Measurements from ENCODE around the gene CROCC2.

The CROCC2 gene

DNA sequence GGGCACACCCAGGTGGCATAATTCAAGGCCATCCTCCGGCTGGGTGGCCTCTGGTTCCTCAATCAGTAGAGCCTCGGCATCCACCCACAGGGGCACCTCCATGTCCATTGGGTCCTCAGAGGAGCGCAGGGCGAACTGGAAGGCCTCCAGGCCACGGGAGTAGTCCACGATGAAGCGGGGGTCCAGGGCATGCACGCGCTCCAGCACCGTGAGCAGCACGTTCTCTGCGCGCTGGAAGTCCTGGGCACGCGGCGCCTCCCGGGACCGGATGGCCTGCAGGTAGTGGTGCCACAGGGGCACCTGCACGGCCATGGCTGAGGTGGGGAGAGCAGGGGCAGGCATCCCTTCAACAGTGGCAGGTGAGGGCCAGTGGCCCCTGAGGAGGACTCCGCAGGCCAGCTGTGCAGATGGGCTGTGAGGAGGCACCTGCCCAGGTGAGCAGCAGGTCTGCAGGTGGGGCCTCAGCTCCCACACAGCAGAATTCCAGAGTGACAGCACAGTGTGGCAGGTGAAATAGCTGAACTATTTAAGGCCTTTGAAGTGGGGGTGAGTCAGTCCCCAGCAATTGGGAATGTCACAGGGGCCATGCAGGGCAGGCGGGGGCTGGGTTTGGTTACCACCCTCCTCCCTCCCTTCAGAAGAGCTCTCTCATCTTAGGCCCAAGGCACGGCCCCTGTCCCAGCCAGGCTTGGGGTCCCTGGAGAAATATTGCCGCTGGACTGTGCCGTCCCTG is 10.3 kb upstream of the CROCC2 start, which contains the start of gene MAB21L4:
TSS of gene MAB21L4 (minus strand) at position 501 of the 733 bp plus-strand sequence. CDS start at position 342, 159 bp downstream.
- Histone ChIP-seq H3K4me3 (ENCODE audit: low read depth, low read length) (no peak within 1 kb of the TSS), H2AFZ (no peak within 1 kb of the TSS), H3K27me3 (ENCODE audit: control insufficient read depth, insufficient read depth, low read length) (no peaks in the 10 kb centered on the region), H3K9me3 (ENCODE audit: control insufficient read depth, low read length) (no peaks in the 10 kb centered on the region), H3K4me2 (ENCODE audit: low read length) (no peak within 1 kb of the TSS), H3K9ac (no peak within 1 kb of the TSS), H3K27ac (no peak within 1 kb of the TSS), H3K36me3 (ENCODE audit: control insufficient read depth, insufficient read depth, low read length) (no peaks in the 10 kb centered on the region), H3K4me1 (no peaks in the 10 kb centered on the region), H3K79me2 (no peaks in the 10 kb centered on the region)
- TF ChIP-seq, protein P1, sequence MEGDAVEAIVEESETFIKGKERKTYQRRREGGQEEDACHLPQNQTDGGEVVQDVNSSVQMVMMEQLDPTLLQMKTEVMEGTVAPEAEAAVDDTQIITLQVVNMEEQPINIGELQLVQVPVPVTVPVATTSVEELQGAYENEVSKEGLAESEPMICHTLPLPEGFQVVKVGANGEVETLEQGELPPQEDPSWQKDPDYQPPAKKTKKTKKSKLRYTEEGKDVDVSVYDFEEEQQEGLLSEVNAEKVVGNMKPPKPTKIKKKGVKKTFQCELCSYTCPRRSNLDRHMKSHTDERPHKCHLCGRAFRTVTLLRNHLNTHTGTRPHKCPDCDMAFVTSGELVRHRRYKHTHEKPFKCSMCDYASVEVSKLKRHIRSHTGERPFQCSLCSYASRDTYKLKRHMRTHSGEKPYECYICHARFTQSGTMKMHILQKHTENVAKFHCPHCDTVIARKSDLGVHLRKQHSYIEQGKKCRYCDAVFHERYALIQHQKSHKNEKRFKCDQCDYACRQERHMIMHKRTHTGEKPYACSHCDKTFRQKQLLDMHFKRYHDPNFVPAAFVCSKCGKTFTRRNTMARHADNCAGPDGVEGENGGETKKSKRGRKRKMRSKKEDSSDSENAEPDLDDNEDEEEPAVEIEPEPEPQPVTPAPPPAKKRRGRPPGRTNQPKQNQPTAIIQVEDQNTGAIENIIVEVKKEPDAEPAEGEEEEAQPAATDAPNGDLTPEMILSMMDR (IDR thresholded peaks at IDR 0.05): no peak

DNA sequence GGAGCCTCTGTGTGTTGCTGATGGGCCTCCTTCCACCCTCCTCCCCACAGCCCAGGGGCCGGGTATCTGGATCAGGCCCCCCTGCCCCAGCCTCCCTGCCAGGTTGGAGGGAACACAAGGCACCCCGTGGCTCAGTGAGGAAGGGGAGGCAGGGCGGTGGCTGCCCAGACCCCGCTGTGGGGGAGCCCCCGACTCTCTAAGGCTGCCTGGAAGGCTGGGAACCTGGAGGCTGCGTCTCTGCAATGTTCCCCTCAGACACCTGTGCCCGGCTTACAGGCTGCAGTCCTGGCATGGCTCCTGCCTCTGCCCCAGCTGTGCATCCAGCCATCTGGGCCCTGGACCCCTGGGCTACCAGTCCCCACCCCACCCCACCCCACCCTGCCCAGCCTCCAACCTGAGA is 9.7 kb upstream of the CROCC2 start:
- H3K27ac ChIP-seq: no peak overlapping the region
- H3K79me2 ChIP-seq: no peaks in the 10 kb centered on the region

DNA sequence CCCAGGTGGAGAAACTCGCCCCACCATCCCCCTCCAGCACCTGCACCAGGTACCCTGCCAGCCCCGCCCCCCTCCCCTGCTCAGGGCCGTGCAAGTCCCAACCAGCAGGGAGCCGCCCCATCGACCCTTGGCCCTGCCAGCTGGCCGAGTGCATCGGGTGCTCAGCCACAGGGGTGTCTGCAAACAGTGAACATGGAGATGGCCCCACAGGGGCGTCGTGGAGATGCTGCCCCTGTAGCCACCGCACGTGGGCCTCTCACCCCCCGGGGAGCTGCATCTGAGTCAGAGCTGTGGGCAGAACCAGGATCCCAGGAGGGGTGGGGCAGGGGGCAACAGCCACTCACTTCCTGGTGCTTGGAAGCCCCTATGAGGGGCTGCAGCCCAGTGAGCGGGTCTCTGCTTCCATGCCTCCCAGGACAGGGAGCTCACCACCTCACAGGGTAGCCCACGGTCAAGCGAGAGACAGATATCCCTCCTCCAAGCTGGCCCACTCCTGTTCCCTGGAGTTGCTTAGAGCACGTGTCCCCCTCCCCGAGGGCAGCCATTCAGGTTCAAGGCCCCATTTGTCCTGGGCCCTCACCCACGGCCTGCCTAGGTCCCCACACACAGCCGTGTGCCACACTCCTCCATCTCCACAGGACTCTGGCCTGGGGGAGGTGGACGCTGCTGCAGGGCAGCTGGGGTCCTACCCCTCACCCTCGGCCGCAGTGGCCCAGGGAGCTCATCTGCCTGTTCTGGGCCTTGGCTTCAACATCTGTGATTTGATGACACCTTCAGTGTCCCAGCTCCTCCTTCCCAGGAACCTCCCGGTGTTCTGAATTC is 9.1 kb upstream of the CROCC2 start:
- TF ChIP-seq, protein P1 (IDR thresholded peaks at IDR 0.05): no peak
- Histone ChIP-seq H3K79me2 (no peaks in the 10 kb centered on the region), H3K4me2 (ENCODE audit: low read length) (no peak overlapping the region), H3K27me3 (ENCODE audit: control insufficient read depth, insufficient read depth, low read length) (no peaks in the 10 kb centered on the region), H3K27ac (no peak overlapping the region), H3K9me3 (ENCODE audit: control insufficient read depth, low read length) (no peaks in the 10 kb centered on the region), H3K4me3 (ENCODE audit: low read depth, low read length) (no peak overlapping the region), H3K4me1 (no peaks in the 10 kb centered on the region), H3K9ac (no peak overlapping the region), H3K36me3 (ENCODE audit: control insufficient read depth, insufficient read depth, low read length) (no peaks in the 10 kb centered on the region), H2AFZ (no peak overlapping the region)

More for the DNA sequence above, 9.7 kb upstream of the CROCC2 start:
- H2AFZ ChIP-seq: no peak overlapping the region
- no peaks in the 10 kb centered on the region for H3K27me3 ChIP-seq (ENCODE audit: control insufficient read depth, insufficient read depth, low read length)
- no peak overlapping the region for H3K9ac ChIP-seq
- no peak overlapping the region for H3K4me2 ChIP-seq (ENCODE audit: low read length)
- TF ChIP-seq, protein P1 (IDR thresholded peaks at IDR 0.05): no peak
- H3K36me3 ChIP-seq (ENCODE audit: control insufficient read depth, insufficient read depth, low read length): no peaks in the 10 kb centered on the region
- no peaks in the 10 kb centered on the region for H3K4me1 ChIP-seq
- H3K9me3 ChIP-seq (ENCODE audit: control insufficient read depth, low read length): no peaks in the 10 kb centered on the region
- no peak overlapping the region for H3K4me3 ChIP-seq (ENCODE audit: low read depth, low read length)

DNA sequence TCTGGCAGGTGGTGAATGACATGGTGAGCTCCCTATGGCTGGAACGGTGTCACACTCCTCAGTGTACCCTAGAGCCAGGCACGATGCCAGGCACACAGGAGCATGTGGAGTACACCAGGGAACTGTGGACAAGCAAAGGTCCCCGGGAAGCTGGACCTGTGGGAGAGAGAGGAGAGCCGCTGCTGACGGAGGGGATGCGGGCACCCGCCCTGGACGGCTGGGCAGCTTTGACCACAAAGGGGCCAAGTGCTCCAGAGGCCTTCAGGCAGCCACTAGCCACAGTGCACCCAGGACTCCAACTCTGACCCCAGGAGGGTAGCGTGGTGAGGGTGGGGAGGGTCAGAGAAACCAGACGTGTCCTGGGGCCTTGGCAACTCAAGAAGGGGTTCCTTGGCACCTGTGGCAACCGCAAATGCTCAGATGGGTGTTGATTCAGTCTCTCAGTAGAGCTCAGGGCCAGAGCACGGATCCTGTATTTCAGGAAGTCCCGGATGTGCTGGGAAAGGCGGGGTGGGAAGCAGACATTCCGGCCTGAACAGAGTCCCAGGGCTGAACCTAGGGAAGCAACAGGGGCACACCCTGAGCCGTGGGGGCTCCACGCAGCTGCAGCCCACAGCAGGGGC is 7.9 kb upstream of the CROCC2 start:
- Histone ChIP-seq H3K4me2 (ENCODE audit: low read length) (no peak overlapping the region), H3K9ac (no peak overlapping the region), H3K36me3 (ENCODE audit: control insufficient read depth, insufficient read depth, low read length) (no peaks in the 10 kb centered on the region), H3K4me3 (ENCODE audit: low read depth, low read length) (no peak overlapping the region), H3K27ac (peak overlapping the region; percentile 29), H3K9me3 (ENCODE audit: control insufficient read depth, low read length) (no peaks in the 10 kb centered on the region), H3K4me1 (peaks cover 2% of the 10 kb centered on the region), H2AFZ (no peak overlapping the region), H3K79me2 (no peaks in the 10 kb centered on the region), H3K27me3 (ENCODE audit: control insufficient read depth, insufficient read depth, low read length) (no peaks in the 10 kb centered on the region)
- TF ChIP-seq, protein P1 (IDR thresholded peaks at IDR 0.05): no peak

Measured in parathyroid adenoma (tissue), 2 donors.